ENCODE data around the gene NAA10.

DNA sequence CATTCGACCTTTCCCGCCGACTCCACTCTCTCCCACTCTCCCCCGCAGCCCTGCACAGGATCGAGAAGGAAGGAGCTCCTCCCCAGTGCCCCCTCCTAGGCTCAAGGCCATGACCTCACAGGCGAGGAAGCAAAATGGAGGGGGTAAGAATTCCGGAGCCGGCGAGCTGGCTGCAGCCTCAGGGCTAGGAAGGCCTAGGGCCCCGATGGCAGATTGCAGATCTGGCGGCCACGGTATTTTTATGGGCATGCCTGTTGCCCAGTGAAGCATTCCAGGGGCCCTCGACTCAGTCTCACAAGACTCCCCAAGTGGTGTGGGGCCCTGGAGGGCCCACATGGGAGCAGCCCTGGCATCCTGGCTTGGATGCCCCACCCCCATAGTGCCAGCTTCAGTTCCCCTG, 47.9 kb downstream of the NAA10 start:
- TF ChIP-seq MAX (IDR thresholded peaks at IDR 0.05) = no peak
- TF ChIP-seq, protein P1, sequence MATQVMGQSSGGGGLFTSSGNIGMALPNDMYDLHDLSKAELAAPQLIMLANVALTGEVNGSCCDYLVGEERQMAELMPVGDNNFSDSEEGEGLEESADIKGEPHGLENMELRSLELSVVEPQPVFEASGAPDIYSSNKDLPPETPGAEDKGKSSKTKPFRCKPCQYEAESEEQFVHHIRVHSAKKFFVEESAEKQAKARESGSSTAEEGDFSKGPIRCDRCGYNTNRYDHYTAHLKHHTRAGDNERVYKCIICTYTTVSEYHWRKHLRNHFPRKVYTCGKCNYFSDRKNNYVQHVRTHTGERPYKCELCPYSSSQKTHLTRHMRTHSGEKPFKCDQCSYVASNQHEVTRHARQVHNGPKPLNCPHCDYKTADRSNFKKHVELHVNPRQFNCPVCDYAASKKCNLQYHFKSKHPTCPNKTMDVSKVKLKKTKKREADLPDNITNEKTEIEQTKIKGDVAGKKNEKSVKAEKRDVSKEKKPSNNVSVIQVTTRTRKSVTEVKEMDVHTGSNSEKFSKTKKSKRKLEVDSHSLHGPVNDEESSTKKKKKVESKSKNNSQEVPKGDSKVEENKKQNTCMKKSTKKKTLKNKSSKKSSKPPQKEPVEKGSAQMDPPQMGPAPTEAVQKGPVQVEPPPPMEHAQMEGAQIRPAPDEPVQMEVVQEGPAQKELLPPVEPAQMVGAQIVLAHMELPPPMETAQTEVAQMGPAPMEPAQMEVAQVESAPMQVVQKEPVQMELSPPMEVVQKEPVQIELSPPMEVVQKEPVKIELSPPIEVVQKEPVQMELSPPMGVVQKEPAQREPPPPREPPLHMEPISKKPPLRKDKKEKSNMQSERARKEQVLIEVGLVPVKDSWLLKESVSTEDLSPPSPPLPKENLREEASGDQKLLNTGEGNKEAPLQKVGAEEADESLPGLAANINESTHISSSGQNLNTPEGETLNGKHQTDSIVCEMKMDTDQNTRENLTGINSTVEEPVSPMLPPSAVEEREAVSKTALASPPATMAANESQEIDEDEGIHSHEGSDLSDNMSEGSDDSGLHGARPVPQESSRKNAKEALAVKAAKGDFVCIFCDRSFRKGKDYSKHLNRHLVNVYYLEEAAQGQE (IDR thresholded peaks at IDR 0.05; ENCODE audit: low read depth) = no peak
- no peak for TF ChIP-seq CEBPB (IDR thresholded peaks at IDR 0.05)
- no peak for TF ChIP-seq TAF1 (IDR thresholded peaks at IDR 0.05; ENCODE audit: low read depth)

Data from Ishikawa (cell line).